GM19035 (cell line): ENCODE measurements around the gene HBQ1.
"Not testable (repeated sequence)": the region's sequence is repeated elsewhere in the genome, so short reads cannot be mapped to it uniquely, and the experiment has no call there.

Source experiments
- ATAC-seq: cut with Tn5 transposase; IDR thresholded peaks from one replicate; pipeline ENCODE4 v1.9.1; 2021; ENCODE audit not compliant: unreplicated experiment

The HBQ1 gene

GRCh38 chr16:180101-180675 is at the start of gene HBQ1:
HBQ1 (plus strand) TSS chr16:180459; CDS start chr16:180487, 28 bp downstream.
- no peak for ATAC-seq

- ATAC-seq = no peak
These were observed 49.6 kb upstream of the HBQ1 start for GRCh38 chr16:130533-131173.

GRCh38 chr16:132120-132519 is 48.1 kb upstream of the HBQ1 start:
- ATAC-seq = no peak

- ATAC-seq = no peak
These were observed 46.5 kb upstream of the HBQ1 start for GRCh38 chr16:133716-134115.

- ATAC-seq = no peak
These were observed 42.2 kb upstream of the HBQ1 start for GRCh38 chr16:138049-138417.

GRCh38 chr16:140175-140857 is 39.9 kb upstream of the HBQ1 start:
- no peak for ATAC-seq

- ATAC-seq = no peak
These were observed 37.8 kb upstream of the HBQ1 start for GRCh38 chr16:142405-142967.

- ATAC-seq = no peak
These were observed 37.2 kb upstream of the HBQ1 start for GRCh38 chr16:143047-143446.

- ATAC-seq = no peak
These were observed 36.8 kb upstream of the HBQ1 start for GRCh38 chr16:143456-143855.

GRCh38 chr16:144797-145252 is 35.4 kb upstream of the HBQ1 start:
- no peak for ATAC-seq

GRCh38 chr16:146646-147045 is 33.6 kb upstream of the HBQ1 start:
- ATAC-seq = no peak

- ATAC-seq = no peak
These were observed 31.1 kb upstream of the HBQ1 start for GRCh38 chr16:149024-149660.

- no peak for ATAC-seq
These were observed 27.8 kb upstream of the HBQ1 start, which contains the start of gene HBZ for GRCh38 chr16:152141-153128. HBZ (plus strand) TSS chr16:152644; CDS start chr16:152910, 266 bp downstream.

GRCh38 chr16:153129-153521 is 27.1 kb upstream of the HBQ1 start:
- ATAC-seq = not testable (repeated sequence)

GRCh38 chr16:153550-154216 is 26.6 kb upstream of the HBQ1 start:
- ATAC-seq = not testable (repeated sequence)

- ATAC-seq = no peak
These were observed 25.8 kb upstream of the HBQ1 start for GRCh38 chr16:154217-155030.

GRCh38 chr16:155031-155398 is 25.2 kb upstream of the HBQ1 start:
- ATAC-seq = no peak

GRCh38 chr16:159136-159849 is 21.0 kb upstream of the HBQ1 start:
- no peak for ATAC-seq
